Endothelial cell (in vitro differentiated cells): Measurements from ENCODE around the gene CBR3. TPM values are rescaled to one million over a fixed set of nuclear protein-coding genes. Genes with fewer than 3 reads are reported as not detected.

ENCODE experiments used
- DNase-seq: peaks from one replicate; pipeline ENCODE4 v3.0.0; 2021; ENCODE audit warnings: low spot score
- H3K27ac Mint-ChIP-seq: one replicate; pipeline ENCODE4 v1.8.0; 2021; ENCODE audit warnings: mixed read lengths, inconsistent platforms; ENCODE audit not compliant: unreplicated experiment
- H3K27me3 Mint-ChIP-seq: one replicate; pipeline ENCODE4 v1.8.0; 2021; ENCODE audit warnings: mild to moderate bottlenecking, moderate library complexity, mixed read lengths, inconsistent platforms; ENCODE audit not compliant: unreplicated experiment
- H3K36me3 Mint-ChIP-seq: one replicate; pipeline ENCODE4 v1.8.0; 2021; ENCODE audit warnings: mild to moderate bottlenecking, low read depth, mixed read lengths, inconsistent platforms; ENCODE audit not compliant: unreplicated experiment
- H3K4me1 Mint-ChIP-seq: one replicate; pipeline ENCODE4 v1.8.0; 2021; ENCODE audit warnings: mild to moderate bottlenecking, mixed read lengths, inconsistent platforms; ENCODE audit not compliant: unreplicated experiment
- H3K4me3 Mint-ChIP-seq: one replicate; pipeline ENCODE4 v1.8.0; 2021; ENCODE audit warnings: mild to moderate bottlenecking, mixed read lengths, inconsistent platforms; ENCODE audit not compliant: unreplicated experiment
- H3K9me3 Mint-ChIP-seq: one replicate; pipeline ENCODE4 v1.8.0; 2021; ENCODE audit warnings: mixed read lengths, inconsistent platforms; ENCODE audit not compliant: unreplicated experiment
- CTCF ChIP-seq: fragments of 200-600 bp; sonication (generic); IDR thresholded peaks from one replicate; pipeline ENCODE4 v1.5.0; 2021; ENCODE audit warnings: antibody characterized with exemption; ENCODE audit not compliant: unreplicated experiment
- total RNA-seq: library from RNA; stranded (reverse); fragmentation: NEBNext Ultra II Directional; extraction: Animal tissue kit (Norgen Biotek cat#: 25700); gene quantifications from one replicate; pipeline ENCODE4 v1.2.1, GENCODE V29; 2021; ENCODE audit not compliant: unreplicated experiment

CBR3 gene
- total RNA-seq, 1 donor from 2014 or later, result 0.38 TPM

DNA sequence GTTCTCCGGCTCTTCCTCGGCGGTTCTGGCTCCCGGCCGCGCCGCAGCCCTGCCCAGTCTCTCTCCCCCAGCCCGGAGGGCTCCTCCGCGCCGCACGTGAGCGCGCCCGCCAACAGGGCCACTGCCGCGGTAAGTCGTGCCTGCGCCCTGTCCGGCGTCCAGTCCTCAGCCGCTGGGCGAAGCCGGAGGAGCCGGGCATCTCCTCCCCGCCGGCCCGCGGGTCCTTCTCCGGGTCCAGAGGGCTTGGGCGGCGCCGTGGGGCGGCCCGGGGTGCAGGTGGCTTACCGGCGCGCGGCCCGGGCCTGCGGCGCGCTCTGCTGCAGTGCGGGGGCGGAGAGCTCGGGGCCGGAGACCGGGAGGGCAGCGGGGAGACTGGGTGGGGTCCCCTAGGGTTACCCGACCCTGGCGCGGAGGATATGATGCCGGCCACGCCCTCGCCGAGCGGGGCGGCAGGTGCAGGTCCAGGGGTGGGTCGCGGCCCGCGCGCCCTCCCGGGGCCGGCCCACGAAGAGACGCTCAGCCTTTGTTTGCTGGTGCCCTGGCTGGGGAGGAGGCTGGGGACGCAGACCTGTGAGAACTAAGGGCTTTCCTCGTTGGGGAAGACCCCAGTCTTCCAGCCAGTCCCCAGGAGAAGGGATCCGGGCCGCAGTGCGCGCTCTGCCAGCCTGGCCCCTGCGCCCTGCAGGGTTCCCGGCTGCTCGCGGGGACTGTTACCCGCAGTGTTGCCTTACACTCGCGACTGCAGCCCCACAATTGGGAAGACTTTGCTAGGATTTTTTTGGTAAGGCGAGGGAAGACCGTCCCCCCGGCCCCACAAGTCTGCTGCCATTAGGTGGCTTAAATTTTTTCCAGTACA is 22.2 kb downstream of the CBR3 start, which contains the start of gene DOP1B:
Gene DOP1B, plus strand, starts transcription at position 10 of the 856 bp plus-strand sequence. CDS start 7,910 bp downstream, outside the sequence.
- TF ChIP-seq CTCF, result no peak
- no peaks in the 10 kb centered on the region for H3K9me3 Mint-ChIP-seq
- peaks cover 6% of the 10 kb centered on the region for H3K27me3 Mint-ChIP-seq
- H3K36me3 Mint-ChIP-seq, result peaks cover 3% of the 10 kb centered on the region
- DNase-seq, result no peak
- H3K27ac Mint-ChIP-seq, result no peak within 1 kb of the TSS
- H3K4me3 Mint-ChIP-seq, result peak within 1 kb of the TSS; percentile 89
- peaks cover 3% of the 10 kb centered on the region for H3K4me1 Mint-ChIP-seq

DNA sequence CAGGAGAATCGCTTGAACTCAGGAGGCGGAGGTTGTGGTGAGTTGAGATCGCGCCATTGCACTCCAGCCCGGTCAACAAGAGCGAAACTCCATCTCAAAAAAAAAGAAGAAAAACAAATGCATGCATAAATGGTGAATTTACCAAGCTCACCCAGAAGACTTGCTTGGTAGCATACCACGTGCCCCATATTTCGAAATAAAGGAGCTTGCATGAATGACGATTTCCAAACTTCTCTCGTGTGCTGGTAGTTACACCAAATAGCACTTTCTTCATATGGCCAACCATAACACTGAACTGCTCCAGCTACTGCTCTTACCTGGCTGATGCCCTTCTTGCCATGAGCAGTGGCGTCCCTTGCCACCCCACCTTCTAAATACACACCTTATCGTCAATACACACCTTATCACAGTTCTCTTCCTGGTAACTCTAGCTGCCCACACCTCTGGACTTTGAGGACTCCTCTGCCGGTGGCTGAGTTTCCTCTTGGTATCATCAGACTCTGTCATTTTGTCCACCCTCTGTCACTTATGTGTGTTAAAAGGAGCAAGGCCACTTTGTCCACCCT is 24.6 kb downstream of the CBR3 start:
- H3K27ac Mint-ChIP-seq, result no peak overlapping the region
- no peaks in the 10 kb centered on the region for H3K9me3 Mint-ChIP-seq

GRCh38 chr21:36160850-36161178 is 25.9 kb downstream of the CBR3 start:
- Mint-ChIP-seq H3K4me3 (no peak overlapping the region), H3K27me3 (peaks cover 6% of the 10 kb centered on the region), H3K27ac (no peak overlapping the region), H3K36me3 (peaks cover 3% of the 10 kb centered on the region), H3K4me1 (peaks cover 11% of the 10 kb centered on the region), H3K9me3 (no peaks in the 10 kb centered on the region)
- DNase-seq, result no peak
- no peak for TF ChIP-seq CTCF

More for the DNA sequence above, 24.6 kb downstream of the CBR3 start:
- H3K4me1 Mint-ChIP-seq, result peaks cover 9% of the 10 kb centered on the region
- no peak for DNase-seq
- H3K27me3 Mint-ChIP-seq, result peaks cover 6% of the 10 kb centered on the region
- H3K36me3 Mint-ChIP-seq, result peaks cover 3% of the 10 kb centered on the region
- no peak for TF ChIP-seq CTCF
- H3K4me3 Mint-ChIP-seq, result no peak overlapping the region

- H3K27ac Mint-ChIP-seq, result no peak overlapping the region
- H3K36me3 Mint-ChIP-seq, result peaks cover under 1% of the 10 kb centered on the region
- no peak for TF ChIP-seq CTCF
- no peaks in the 10 kb centered on the region for H3K9me3 Mint-ChIP-seq
- peaks cover 9% of the 10 kb centered on the region for H3K4me1 Mint-ChIP-seq
- no peak for DNase-seq
- H3K27me3 Mint-ChIP-seq, result peaks cover 2% of the 10 kb centered on the region
- H3K4me3 Mint-ChIP-seq, result no peak overlapping the region
Measured at GRCh38 chr21:36162631-36163030, 27.8 kb downstream of the CBR3 start.
